Osteoblast (primary cell): Measurements from ENCODE around the gene MLXIP. TPM values are rescaled to one million over a fixed set of nuclear protein-coding genes. Genes with fewer than 3 reads are reported as not detected.

Experiments used
- DNase-seq: peaks from one replicate; pipeline ENCODE4 v3.0.0; 2011; ENCODE audit warnings: low spot score, mixed read lengths; ENCODE audit not compliant: insufficient read length; ENCODE audit errors: missing footprints
- H2AFZ ChIP-seq: 2 replicates; pipeline ENCODE4 v1.6.0; 2011; ENCODE audit warnings: mild to moderate bottlenecking, low read length
- H3K27ac ChIP-seq: 2 replicates; pipeline ENCODE4 v1.5.1; 2011; ENCODE audit warnings: mild to moderate bottlenecking, low read depth, low read length, moderate library complexity
- H3K27me3 ChIP-seq: 2 replicates; pipeline ENCODE4 v1.6.0; 2012; ENCODE audit warnings: mild to moderate bottlenecking, control low read depth, inconsistent platforms, low read length, moderate library complexity; ENCODE audit not compliant: insufficient read depth
- H3K36me3 ChIP-seq: 2 replicates; pipeline ENCODE4 v1.5.1; 2011; ENCODE audit warnings: mild to moderate bottlenecking, low read length, control low read depth, moderate library complexity; ENCODE audit not compliant: insufficient read depth
- H3K4me1 ChIP-seq: 2 replicates; pipeline ENCODE4 v1.5.1; 2011; ENCODE audit warnings: mild to moderate bottlenecking, low read length, control low read depth, moderate library complexity; ENCODE audit not compliant: insufficient read depth
- H3K4me2 ChIP-seq: 2 replicates; pipeline ENCODE4 v1.6.0; 2011; ENCODE audit warnings: mild to moderate bottlenecking, low read length; ENCODE audit not compliant: insufficient read depth
- H3K4me3 ChIP-seq: fragments of 200-600 bp; sonication (generic); 3 replicates; pipeline ENCODE4 v1.5.1; 2012; ENCODE audit warnings: mild to moderate bottlenecking, low read length, inconsistent platforms; ENCODE audit not compliant: insufficient read depth
- H3K79me2 ChIP-seq: 2 replicates; pipeline ENCODE4 v1.6.0; 2012; ENCODE audit warnings: mild to moderate bottlenecking, low read length, control low read depth, inconsistent platforms; ENCODE audit not compliant: insufficient read depth
- H3K9me3 ChIP-seq: 2 replicates; pipeline ENCODE4 v1.5.1; 2011; ENCODE audit warnings: low read depth, low read length, control low read depth
- H4K20me1 ChIP-seq: 2 replicates; pipeline ENCODE4 v1.6.0; 2012; ENCODE audit warnings: mild to moderate bottlenecking, low read length, control low read depth; ENCODE audit not compliant: insufficient read depth
- total RNA-seq: library from RNA; depleted of rRNA; stranded (reverse); fragments of >200 nt; gene quantifications from 2 replicates; pipeline ENCODE4 v1.2.3, GENCODE V29; 2012
- TF ChIP-seq, protein P1 (sequence below): IDR thresholded peaks from 2 replicates; pipeline ENCODE4 v1.5.1; 2011; ENCODE audit warnings: mild to moderate bottlenecking, low read depth, low read length, moderate library complexity; ENCODE audit errors: extremely low read depth

MLXIP gene
- total RNA-seq, 1 donor: 14.1 TPM

DNA sequence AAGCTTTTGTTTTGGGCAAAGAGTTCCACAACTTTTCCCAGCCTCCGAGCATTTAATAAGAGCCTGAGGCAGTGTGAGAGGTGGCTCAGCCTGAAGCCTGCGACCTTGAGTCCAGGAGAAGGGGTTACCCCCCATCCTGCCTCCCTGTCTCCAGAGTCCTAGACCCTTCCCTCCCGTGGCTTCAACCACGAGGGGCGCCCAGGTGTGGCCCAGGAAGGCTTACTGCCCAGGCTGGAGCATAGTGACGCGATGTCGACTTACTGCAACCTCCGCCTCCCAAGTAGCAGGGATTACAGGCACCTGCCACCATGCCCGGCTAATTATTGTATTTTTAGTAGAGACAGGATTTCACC is 105.0 kb downstream of the MLXIP start:
- peak overlapping the region; percentile 75 for H3K4me2 ChIP-seq
- no peaks in the 10 kb centered on the region for H4K20me1 ChIP-seq
- peaks cover 4% of the 10 kb centered on the region for H3K4me1 ChIP-seq
- TF ChIP-seq, protein P1, sequence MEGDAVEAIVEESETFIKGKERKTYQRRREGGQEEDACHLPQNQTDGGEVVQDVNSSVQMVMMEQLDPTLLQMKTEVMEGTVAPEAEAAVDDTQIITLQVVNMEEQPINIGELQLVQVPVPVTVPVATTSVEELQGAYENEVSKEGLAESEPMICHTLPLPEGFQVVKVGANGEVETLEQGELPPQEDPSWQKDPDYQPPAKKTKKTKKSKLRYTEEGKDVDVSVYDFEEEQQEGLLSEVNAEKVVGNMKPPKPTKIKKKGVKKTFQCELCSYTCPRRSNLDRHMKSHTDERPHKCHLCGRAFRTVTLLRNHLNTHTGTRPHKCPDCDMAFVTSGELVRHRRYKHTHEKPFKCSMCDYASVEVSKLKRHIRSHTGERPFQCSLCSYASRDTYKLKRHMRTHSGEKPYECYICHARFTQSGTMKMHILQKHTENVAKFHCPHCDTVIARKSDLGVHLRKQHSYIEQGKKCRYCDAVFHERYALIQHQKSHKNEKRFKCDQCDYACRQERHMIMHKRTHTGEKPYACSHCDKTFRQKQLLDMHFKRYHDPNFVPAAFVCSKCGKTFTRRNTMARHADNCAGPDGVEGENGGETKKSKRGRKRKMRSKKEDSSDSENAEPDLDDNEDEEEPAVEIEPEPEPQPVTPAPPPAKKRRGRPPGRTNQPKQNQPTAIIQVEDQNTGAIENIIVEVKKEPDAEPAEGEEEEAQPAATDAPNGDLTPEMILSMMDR: no peak
- no peaks in the 10 kb centered on the region for H3K79me2 ChIP-seq
- peak overlapping the region; percentile 74 for H2AFZ ChIP-seq
- no peak overlapping the region for H3K27ac ChIP-seq
- no peaks in the 10 kb centered on the region for H3K9me3 ChIP-seq
- no peaks in the 10 kb centered on the region for H3K36me3 ChIP-seq
- H3K4me3 ChIP-seq: peak overlapping the region; percentile 76
- H3K27me3 ChIP-seq: no peaks in the 10 kb centered on the region
- no peak for DNase-seq

DNA sequence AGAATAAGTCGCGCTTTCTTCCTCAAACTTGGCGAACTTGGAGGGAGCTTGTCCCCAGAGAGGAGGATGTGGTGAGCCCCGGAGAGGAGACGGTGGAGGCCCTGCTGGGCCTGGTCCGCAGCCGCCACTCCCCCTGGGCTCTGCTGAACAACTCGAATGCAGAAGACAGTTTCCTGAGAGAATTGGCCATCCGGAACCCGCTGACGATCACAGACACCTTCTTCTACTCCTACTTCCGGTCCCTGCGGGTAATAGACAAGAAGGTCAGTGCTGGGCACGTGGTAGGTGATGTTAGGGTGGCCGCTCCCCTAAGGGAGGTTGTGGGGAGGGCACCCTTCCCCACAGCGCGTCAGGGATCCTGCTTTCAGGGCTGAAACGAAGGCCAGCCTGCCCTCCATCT is 106.0 kb downstream of the MLXIP start:
- Histone ChIP-seq H3K4me2 (no peak overlapping the region), H3K4me1 (peaks cover 4% of the 10 kb centered on the region), H3K27me3 (no peaks in the 10 kb centered on the region), H3K4me3 (no peak overlapping the region), H3K9me3 (no peaks in the 10 kb centered on the region), H3K27ac (no peak overlapping the region), H3K79me2 (no peaks in the 10 kb centered on the region), H3K36me3 (no peaks in the 10 kb centered on the region), H4K20me1 (no peaks in the 10 kb centered on the region), H2AFZ (no peak overlapping the region)
- TF ChIP-seq, protein P1: no peak
- DNase-seq: no peak

DNA sequence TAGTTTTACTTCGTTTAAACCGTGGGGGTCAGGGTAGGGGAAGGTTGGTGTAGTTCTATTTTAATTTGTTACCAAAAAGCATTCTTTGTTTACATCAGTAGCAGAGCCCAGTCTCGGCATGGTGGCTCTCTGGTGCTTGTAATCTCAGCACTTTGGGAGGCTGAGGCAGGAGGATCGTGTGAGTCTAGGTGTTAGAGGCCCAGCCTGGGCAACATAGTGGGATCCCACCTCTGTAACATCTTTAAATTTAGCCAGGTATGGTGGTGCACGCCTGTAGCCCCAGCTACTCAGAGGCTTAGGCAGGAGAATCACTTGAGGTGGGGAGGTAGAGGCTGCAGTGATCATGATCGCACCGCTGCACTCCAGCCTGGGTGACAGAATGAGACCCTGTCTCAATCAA is 106.5 kb downstream of the MLXIP start:
- peaks cover 4% of the 10 kb centered on the region for H3K4me1 ChIP-seq
- no peak overlapping the region for H3K27ac ChIP-seq
- H4K20me1 ChIP-seq: no peaks in the 10 kb centered on the region
- H3K9me3 ChIP-seq: no peaks in the 10 kb centered on the region
- H3K4me3 ChIP-seq: no peak overlapping the region
- H2AFZ ChIP-seq: no peak overlapping the region
- no peak for DNase-seq
- no peaks in the 10 kb centered on the region for H3K79me2 ChIP-seq
- TF ChIP-seq, protein P1: no peak
- H3K36me3 ChIP-seq: no peaks in the 10 kb centered on the region
- no peak overlapping the region for H3K4me2 ChIP-seq
- no peaks in the 10 kb centered on the region for H3K27me3 ChIP-seq

DNA sequence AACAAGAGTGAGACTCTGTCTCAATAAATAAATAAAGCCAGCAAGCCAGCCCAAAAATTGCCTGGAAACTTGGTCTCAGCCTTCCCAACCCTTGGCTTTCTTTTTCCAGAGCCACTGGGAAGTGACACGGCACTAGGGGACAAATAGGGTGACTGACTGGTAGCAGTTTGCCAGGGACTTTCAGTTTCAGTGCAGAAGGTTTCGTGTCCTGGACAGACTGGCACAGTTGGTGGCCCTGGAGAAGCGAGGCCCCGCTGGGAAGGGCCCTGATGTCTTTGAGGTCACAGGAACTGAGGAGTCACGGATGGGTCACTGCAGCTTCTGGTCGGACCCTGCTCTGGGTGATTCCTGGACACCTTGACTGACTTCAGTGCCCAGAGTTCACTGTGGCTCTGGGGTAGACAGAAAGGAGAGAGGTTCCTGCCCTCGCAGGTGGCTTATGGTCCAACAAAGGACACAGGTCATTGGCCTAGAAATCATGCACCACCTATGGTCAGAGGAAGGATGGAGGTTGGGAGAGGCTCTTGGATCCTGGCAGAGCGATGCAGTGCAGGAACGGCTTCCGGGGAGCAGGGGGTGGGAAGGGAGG is 107.0 kb downstream of the MLXIP start:
- Histone ChIP-seq H3K27me3 (no peaks in the 10 kb centered on the region), H3K36me3 (no peaks in the 10 kb centered on the region), H3K27ac (no peak overlapping the region), H3K4me3 (no peak overlapping the region), H3K4me2 (no peak overlapping the region), H3K79me2 (no peaks in the 10 kb centered on the region), H2AFZ (no peak overlapping the region), H4K20me1 (no peaks in the 10 kb centered on the region), H3K9me3 (no peaks in the 10 kb centered on the region), H3K4me1 (peaks cover 4% of the 10 kb centered on the region)
- DNase-seq: peak; percentile 45
- TF ChIP-seq, protein P1: no peak
